Measurements from ENCODE around the gene AGPAT1. TPM values are rescaled to one million over a fixed set of nuclear protein-coding genes. Genes with fewer than 3 reads are reported as not detected.
"Not testable (repeated sequence)": the region's sequence is repeated elsewhere in the genome, so short reads cannot be mapped to it uniquely, and the experiment has no call there.

AGPAT1 gene
- total RNA-seq, 1 donor from 2014 or later, result 32.9 TPM

- peaks cover 18% of the 10 kb centered on the region for H3K36me3 Mint-ChIP-seq (ENCODE audit: low read depth)
- peak overlapping the region; percentile 99 for H3K27ac Mint-ChIP-seq
- H3K9me3 Mint-ChIP-seq, result no peaks in the 10 kb centered on the region
- peak; percentile 40 for DNase-seq (ENCODE audit: low spot score)
- intact Hi-C loops (cut with micrococcal nuclease), result loop anchor here (1.0 to 10.0 kb wide), 6 partner anchors 17 to 1502 kb away; partner anchors contain the start of genes ATF6B, HSD17B8, RNF5 and RXRB
- peak overlapping the region; percentile 98 for H3K4me3 Mint-ChIP-seq (ENCODE audit: low read depth)
- no peaks in the 10 kb centered on the region for H3K27me3 Mint-ChIP-seq (ENCODE audit: low read depth)
- H3K4me1 Mint-ChIP-seq (ENCODE audit: low read depth), result peaks cover 33% of the 10 kb centered on the region
Observed at GRCh38 chr6:32194825-32195651, 19.2 kb upstream of the AGPAT1 start.

GRCh38 chr6:32194388-32194787 lies 18.5 kb upstream of the AGPAT1 start:
- Mint-ChIP-seq H3K27ac (peak overlapping the region; percentile 99), H3K9me3 (no peaks in the 10 kb centered on the region), H3K4me1 (ENCODE audit: low read depth) (peaks cover 33% of the 10 kb centered on the region), H3K36me3 (ENCODE audit: low read depth) (peaks cover 19% of the 10 kb centered on the region), H3K27me3 (ENCODE audit: low read depth) (no peaks in the 10 kb centered on the region), H3K4me3 (ENCODE audit: low read depth) (peak overlapping the region; percentile 98)
- intact Hi-C loops (cut with micrococcal nuclease), result loop anchor here (2.0 to 10.0 kb wide), 3 partner anchors 640 to 1008 kb away; partner anchors contain the start of genes HSD17B8, RXRB, SLC39A7 and TAP2
- DNase-seq (ENCODE audit: low spot score), result no peak

- not testable (repeated sequence) for DNase-seq (ENCODE audit: low spot score); H3K9me3 Mint-ChIP-seq; H3K27me3 Mint-ChIP-seq (ENCODE audit: low read depth)
- H3K4me3 Mint-ChIP-seq (ENCODE audit: low read depth), result peak overlapping the region; percentile 97
- H3K36me3 Mint-ChIP-seq (ENCODE audit: low read depth), result peaks cover 32% of the 10 kb centered on the region
- peak overlapping the region; percentile 95 for H3K27ac Mint-ChIP-seq
- intact Hi-C loops (cut with micrococcal nuclease), result loop anchor here (5.0 to 10.0 kb wide), 2 partner anchors 642 to 1009 kb away; partner anchors contain the start of genes HSD17B8, RXRB, SLC39A7 and TAP2
- H3K4me1 Mint-ChIP-seq (ENCODE audit: low read depth), result peaks cover 45% of the 10 kb centered on the region
Observed at GRCh38 chr6:32193096-32193495, 17.2 kb upstream of the AGPAT1 start.

- Mint-ChIP-seq H3K36me3 (ENCODE audit: low read depth) (peaks cover 36% of the 10 kb centered on the region), H3K4me3 (ENCODE audit: low read depth) (peak within 1 kb of the TSS; percentile 97), H3K27me3 (ENCODE audit: low read depth) (no peaks in the 10 kb centered on the region), H3K27ac (peak within 1 kb of the TSS; percentile 95), H3K9me3 (no peaks in the 10 kb centered on the region), H3K4me1 (ENCODE audit: low read depth) (peaks cover 46% of the 10 kb centered on the region)
- intact Hi-C loops (cut with micrococcal nuclease), result loop anchor here (5.0 to 10.0 kb wide), 2 partner anchors 642 to 1010 kb away; partner anchors contain the start of genes HSD17B8, RXRB, SLC39A7 and TAP2
- peak; percentile 53 for DNase-seq (ENCODE audit: low spot score)
Observed at GRCh38 chr6:32192608-32193039, 16.7 kb upstream of the AGPAT1 start, which contains the start of gene GPSM3. Gene GPSM3, minus strand, starts transcription at chr6:32192643. Its CDS starts 130 bp downstream, at chr6:32192513.

GRCh38 chr6:32191696-32192607 lies 16.1 kb upstream of the AGPAT1 start:
- peak overlapping the region; percentile 97 for H3K4me3 Mint-ChIP-seq (ENCODE audit: low read depth)
- peaks cover 43% of the 10 kb centered on the region for H3K36me3 Mint-ChIP-seq (ENCODE audit: low read depth)
- H3K27me3 Mint-ChIP-seq (ENCODE audit: low read depth), result no peaks in the 10 kb centered on the region
- H3K9me3 Mint-ChIP-seq, result no peaks in the 10 kb centered on the region
- peak overlapping the region; percentile 95 for H3K27ac Mint-ChIP-seq
- intact Hi-C loops (cut with micrococcal nuclease), result loop anchor here (5.0 to 10.0 kb wide), 2 partner anchors 643 to 1010 kb away; partner anchors contain the start of genes HSD17B8, RXRB, SLC39A7 and TAP2
- DNase-seq (ENCODE audit: low spot score), result no peak
- H3K4me1 Mint-ChIP-seq (ENCODE audit: low read depth), result peaks cover 49% of the 10 kb centered on the region

GRCh38 chr6:32190911-32191677 lies 15.2 kb upstream of the AGPAT1 start:
- intact Hi-C loops (cut with micrococcal nuclease), result loop anchor here (5.0 to 10.0 kb wide), 2 partner anchors 644 to 1011 kb away; partner anchors contain the start of genes HSD17B8, RXRB, SLC39A7 and TAP2
- H3K9me3 Mint-ChIP-seq, result no peaks in the 10 kb centered on the region
- peaks cover 52% of the 10 kb centered on the region for H3K36me3 Mint-ChIP-seq (ENCODE audit: low read depth)
- peak overlapping the region; percentile 97 for H3K4me3 Mint-ChIP-seq (ENCODE audit: low read depth)
- no peak for DNase-seq (ENCODE audit: low spot score)
- peak overlapping the region; percentile 95 for H3K27ac Mint-ChIP-seq
- no peaks in the 10 kb centered on the region for H3K27me3 Mint-ChIP-seq (ENCODE audit: low read depth)
- peaks cover 53% of the 10 kb centered on the region for H3K4me1 Mint-ChIP-seq (ENCODE audit: low read depth)

- Mint-ChIP-seq H3K27me3 (ENCODE audit: low read depth) (no peaks in the 10 kb centered on the region), H3K36me3 (ENCODE audit: low read depth) (peaks cover 59% of the 10 kb centered on the region), H3K27ac (peak within 1 kb of the TSS; percentile 95), H3K4me1 (ENCODE audit: low read depth) (peaks cover 55% of the 10 kb centered on the region), H3K9me3 (no peaks in the 10 kb centered on the region), H3K4me3 (ENCODE audit: low read depth) (peak within 1 kb of the TSS; percentile 97)
- intact Hi-C loops (cut with micrococcal nuclease), result loop anchor here (5.0 to 10.0 kb wide), 2 partner anchors 645 to 1012 kb away; partner anchors contain the start of genes HSD17B8, RXRB, SLC39A7 and TAP2
- peak; percentile 79 for DNase-seq (ENCODE audit: low spot score)
Observed at GRCh38 chr6:32190054-32190851, 14.4 kb upstream of the AGPAT1 start, which contains the start of gene PBX2. Gene PBX2, minus strand, starts transcription at chr6:32190202. Its CDS starts 287 bp downstream, at chr6:32189915.

- H3K4me3 Mint-ChIP-seq (ENCODE audit: low read depth), result peak overlapping the region; percentile 84
- no peaks in the 10 kb centered on the region for H3K9me3 Mint-ChIP-seq
- H3K36me3 Mint-ChIP-seq (ENCODE audit: low read depth), result peaks cover 59% of the 10 kb centered on the region
- intact Hi-C loops (cut with micrococcal nuclease), result loop anchor here (5.0 to 10.0 kb wide), 2 partner anchors 645 to 1013 kb away; partner anchors contain the start of genes HSD17B8, RXRB, SLC39A7 and TAP2
- H3K4me1 Mint-ChIP-seq (ENCODE audit: low read depth), result peaks cover 49% of the 10 kb centered on the region
- no peaks in the 10 kb centered on the region for H3K27me3 Mint-ChIP-seq (ENCODE audit: low read depth)
- DNase-seq (ENCODE audit: low spot score), result no peak
- peak overlapping the region; percentile 78 for H3K27ac Mint-ChIP-seq
Observed at GRCh38 chr6:32189742-32190053, 13.8 kb upstream of the AGPAT1 start.

GRCh38 chr6:32189069-32189741 lies 13.3 kb upstream of the AGPAT1 start:
- peak overlapping the region; percentile 84 for H3K4me3 Mint-ChIP-seq (ENCODE audit: low read depth)
- no peaks in the 10 kb centered on the region for H3K9me3 Mint-ChIP-seq
- no peaks in the 10 kb centered on the region for H3K27me3 Mint-ChIP-seq (ENCODE audit: low read depth)
- intact Hi-C loops (cut with micrococcal nuclease), result no loop called here
- H3K36me3 Mint-ChIP-seq (ENCODE audit: low read depth), result peaks cover 60% of the 10 kb centered on the region
- H3K4me1 Mint-ChIP-seq (ENCODE audit: low read depth), result peaks cover 46% of the 10 kb centered on the region
- no peak for DNase-seq (ENCODE audit: low spot score)
- H3K27ac Mint-ChIP-seq, result peak overlapping the region; percentile 78

- peaks cover 64% of the 10 kb centered on the region for H3K36me3 Mint-ChIP-seq (ENCODE audit: low read depth)
- intact Hi-C loops (cut with micrococcal nuclease), result no loop called here
- no peaks in the 10 kb centered on the region for H3K9me3 Mint-ChIP-seq
- peaks cover 39% of the 10 kb centered on the region for H3K4me1 Mint-ChIP-seq (ENCODE audit: low read depth)
- DNase-seq (ENCODE audit: low spot score), result no peak
- H3K27me3 Mint-ChIP-seq (ENCODE audit: low read depth), result no peaks in the 10 kb centered on the region
- peak overlapping the region; percentile 84 for H3K4me3 Mint-ChIP-seq (ENCODE audit: low read depth)
- peak overlapping the region; percentile 78 for H3K27ac Mint-ChIP-seq
Observed at GRCh38 chr6:32188381-32189068, 12.6 kb upstream of the AGPAT1 start.

Measured in activated T-helper 2 cell treated with anti-CD3 and anti-CD28 coated beads, Interferon-gamma antibody, Interleukin-2, Interleukin-4, amounts not matched to agents 10 μg/mL and 5 μg/mL and 100 μg/mL, durations not matched to agents 14 hours and 24 hours and 36 hours (primary cell).